NCI-H187 (cell line): Measurements from ENCODE around the gene MYOZ1.
"Not testable (repeated sequence)": the region's sequence is repeated elsewhere in the genome, so short reads cannot be mapped to it uniquely, and the experiment has no call there.

Source experiments
- DNase-seq, 2 experiments: peaks; one replicate each; lab custom pipeline; 2025; lab: John Stamatoyannopoulos, UW

The MYOZ1 gene

GRCh38 chr10:73641328-73642060, at the start of gene MYOZ1:
Gene MYOZ1 (minus strand): TSS chr10:73641474. CDS start chr10:73640017, 1,457 bp downstream.
- no peak for DNase-seq

GRCh38 chr10:73690755-73691154, 49.5 kb upstream of the MYOZ1 start:
- not testable (repeated sequence) for DNase-seq

GRCh38 chr10:73689596-73689995, 48.3 kb upstream of the MYOZ1 start:
- not testable (repeated sequence) for DNase-seq

- not testable (repeated sequence) for DNase-seq
Measured at GRCh38 chr10:73687641-73688040, 46.4 kb upstream of the MYOZ1 start.

GRCh38 chr10:73674546-73674945, 33.3 kb upstream of the MYOZ1 start:
- not testable (repeated sequence) for DNase-seq

GRCh38 chr10:73668378-73668777, 27.1 kb upstream of the MYOZ1 start:
- DNase-seq = not testable (repeated sequence)

- not testable (repeated sequence) for DNase-seq
Measured at GRCh38 chr10:73666153-73666809, 25.0 kb upstream of the MYOZ1 start.

- DNase-seq = not testable (repeated sequence)
Measured at GRCh38 chr10:73665581-73665980, 24.3 kb upstream of the MYOZ1 start.

- not testable (repeated sequence) for DNase-seq
Measured at GRCh38 chr10:73664156-73665040, 23.1 kb upstream of the MYOZ1 start.

GRCh38 chr10:73663621-73664020, 22.3 kb upstream of the MYOZ1 start:
- not testable (repeated sequence) for DNase-seq

- DNase-seq = not testable (repeated sequence)
Measured at GRCh38 chr10:73662705-73663104, 21.4 kb upstream of the MYOZ1 start.

- DNase-seq = no peak
Measured at GRCh38 chr10:73655990-73656298, 14.7 kb upstream of the MYOZ1 start, which contains the start of gene SYNPO2L. Gene SYNPO2L (minus strand): TSS chr10:73656029. CDS start chr10:73655922, 107 bp downstream.

- DNase-seq = no peak
Measured at GRCh38 chr10:73655257-73655989, 14.1 kb upstream of the MYOZ1 start.

- DNase-seq = no peak
Measured at GRCh38 chr10:73653701-73654100, 12.4 kb upstream of the MYOZ1 start.

- DNase-seq = no peak
Measured at GRCh38 chr10:73653195-73653594, 11.9 kb upstream of the MYOZ1 start.

- peak in 1 of 2 experiments; percentile 42 for DNase-seq
Measured at GRCh38 chr10:73650537-73651331, 9.5 kb upstream of the MYOZ1 start.

GRCh38 chr10:73649876-73650536, 8.7 kb upstream of the MYOZ1 start:
- DNase-seq = no peak

GRCh38 chr10:73648975-73649829, 7.9 kb upstream of the MYOZ1 start:
- DNase-seq = no peak
